ENCODE measurements around the gene KRTAP5-11.
"Not testable (repeated sequence)": the region's sequence is repeated elsewhere in the genome, so short reads cannot be mapped to it uniquely, and the experiment has no call there.

KRTAP5-11 gene, protein sequence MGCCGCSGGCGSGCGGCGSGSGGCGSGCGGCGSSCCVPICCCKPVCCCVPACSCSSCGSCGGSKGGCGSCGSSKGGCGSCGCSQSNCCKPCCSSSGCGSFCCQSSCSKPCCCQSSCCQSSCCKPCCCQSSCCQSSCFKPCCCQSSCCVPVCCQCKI

DNA sequence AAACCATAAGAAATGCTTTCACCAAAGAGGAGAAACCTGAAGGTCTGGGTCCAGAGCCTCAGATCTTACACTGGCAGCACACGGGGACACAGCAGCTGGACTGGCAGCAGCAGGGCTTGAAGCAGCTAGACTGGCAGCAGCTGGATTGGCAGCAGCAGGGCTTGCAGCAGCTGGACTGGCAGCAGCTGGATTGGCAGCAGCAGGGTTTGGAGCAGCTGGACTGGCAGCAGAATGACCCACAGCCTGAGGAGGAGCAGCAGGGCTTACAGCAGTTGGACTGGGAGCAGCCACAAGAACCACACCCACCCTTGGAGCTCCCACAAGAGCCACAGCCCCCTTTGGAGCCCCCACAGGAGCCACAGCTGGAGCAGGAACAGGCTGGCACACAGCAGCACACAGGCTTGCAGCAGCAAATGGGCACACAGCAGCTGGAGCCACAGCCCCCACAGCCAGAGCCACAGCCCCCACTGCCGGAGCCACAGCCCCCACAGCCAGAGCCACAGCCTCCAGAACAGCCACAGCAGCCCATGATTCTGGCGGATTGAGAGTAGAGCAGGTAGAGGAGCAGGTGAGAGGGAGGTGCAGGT, at the start of gene KRTAP5-11:
TSS of gene KRTAP5-11 (minus strand) at position 567 of the 587 bp plus-strand sequence. CDS start at position 529, 38 bp downstream.
- no peak for TF ChIP-seq CTCF (conservative IDR thresholded peaks at IDR 0.05; ENCODE audit: low read length)
- DNase-seq (ENCODE audit: low read depth), result no peak
- H3K4me3 ChIP-seq (ENCODE audit: low read length), result no peak within 1 kb of the TSS

GRCh38 chr11:71631551-71631950, 48.9 kb upstream of the KRTAP5-11 start:
- not testable (repeated sequence) for H3K4me3 ChIP-seq (ENCODE audit: low read length); DNase-seq (ENCODE audit: low read depth)

- DNase-seq (ENCODE audit: low read depth); H3K4me3 ChIP-seq (ENCODE audit: low read length): not testable (repeated sequence)
Observed at GRCh38 chr11:71630071-71630470, 47.4 kb upstream of the KRTAP5-11 start.

DNA sequence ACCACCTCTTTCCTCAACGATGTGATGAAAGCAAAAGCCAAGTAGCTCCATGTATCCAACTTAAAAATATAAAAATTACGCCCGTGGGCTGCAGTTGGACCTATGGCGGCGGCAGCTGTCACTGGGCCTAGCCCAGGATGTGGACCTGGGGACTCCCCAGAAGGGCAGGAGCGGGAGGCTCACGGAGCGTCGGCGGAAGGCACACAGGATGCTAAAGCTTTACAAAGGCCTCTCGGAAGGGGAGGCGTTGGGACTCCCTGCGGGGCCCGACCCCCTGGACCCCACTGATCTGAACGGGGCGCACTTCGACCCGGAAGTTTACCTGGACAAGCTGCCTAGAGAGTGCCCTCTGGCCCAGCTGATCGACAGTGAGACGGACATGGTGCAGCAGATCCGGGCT, 46.3 kb upstream of the KRTAP5-11 start:
- not testable (repeated sequence) for DNase-seq (ENCODE audit: low read depth); H3K4me3 ChIP-seq (ENCODE audit: low read length)

- not testable (repeated sequence) for H3K4me3 ChIP-seq (ENCODE audit: low read length); DNase-seq (ENCODE audit: low read depth)
Observed at GRCh38 chr11:71623226-71623625, 40.6 kb upstream of the KRTAP5-11 start.

GRCh38 chr11:71622561-71622960, 39.9 kb upstream of the KRTAP5-11 start:
- H3K4me3 ChIP-seq (ENCODE audit: low read length); DNase-seq (ENCODE audit: low read depth): not testable (repeated sequence)

GRCh38 chr11:71615003-71615402, 32.3 kb upstream of the KRTAP5-11 start:
- not testable (repeated sequence) for DNase-seq (ENCODE audit: low read depth); H3K4me3 ChIP-seq (ENCODE audit: low read length)

DNA sequence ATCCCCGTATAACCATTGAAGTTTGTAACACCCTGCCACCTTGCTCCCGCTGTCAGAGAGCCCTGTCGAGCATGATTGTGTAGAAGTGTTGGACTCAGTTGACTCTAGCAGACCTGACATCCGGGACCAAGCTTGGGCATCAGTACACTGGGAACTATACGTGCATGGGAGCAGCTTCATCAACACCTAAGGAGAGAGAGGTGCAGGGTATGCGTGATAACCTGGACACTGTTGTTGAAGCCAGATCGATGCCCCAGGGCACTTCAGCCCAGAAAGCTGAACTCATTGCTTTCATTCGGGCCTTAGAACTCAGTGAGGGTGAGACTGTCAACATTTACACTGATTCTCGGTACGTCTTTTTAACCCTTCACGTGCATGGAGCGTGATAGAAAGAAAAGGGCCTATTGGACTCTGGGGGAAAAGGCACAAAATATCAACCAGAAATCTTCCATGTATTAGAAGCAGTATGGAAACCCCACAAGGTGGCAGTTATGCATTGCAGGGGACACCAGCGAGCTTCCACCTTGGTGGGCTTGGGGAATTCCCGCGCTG, 31.8 kb upstream of the KRTAP5-11 start:
- not testable (repeated sequence) for DNase-seq (ENCODE audit: low read depth); H3K4me3 ChIP-seq (ENCODE audit: low read length)

GRCh38 chr11:71613931-71614330, 31.3 kb upstream of the KRTAP5-11 start:
- not testable (repeated sequence) for H3K4me3 ChIP-seq (ENCODE audit: low read length); DNase-seq (ENCODE audit: low read depth)

DNA sequence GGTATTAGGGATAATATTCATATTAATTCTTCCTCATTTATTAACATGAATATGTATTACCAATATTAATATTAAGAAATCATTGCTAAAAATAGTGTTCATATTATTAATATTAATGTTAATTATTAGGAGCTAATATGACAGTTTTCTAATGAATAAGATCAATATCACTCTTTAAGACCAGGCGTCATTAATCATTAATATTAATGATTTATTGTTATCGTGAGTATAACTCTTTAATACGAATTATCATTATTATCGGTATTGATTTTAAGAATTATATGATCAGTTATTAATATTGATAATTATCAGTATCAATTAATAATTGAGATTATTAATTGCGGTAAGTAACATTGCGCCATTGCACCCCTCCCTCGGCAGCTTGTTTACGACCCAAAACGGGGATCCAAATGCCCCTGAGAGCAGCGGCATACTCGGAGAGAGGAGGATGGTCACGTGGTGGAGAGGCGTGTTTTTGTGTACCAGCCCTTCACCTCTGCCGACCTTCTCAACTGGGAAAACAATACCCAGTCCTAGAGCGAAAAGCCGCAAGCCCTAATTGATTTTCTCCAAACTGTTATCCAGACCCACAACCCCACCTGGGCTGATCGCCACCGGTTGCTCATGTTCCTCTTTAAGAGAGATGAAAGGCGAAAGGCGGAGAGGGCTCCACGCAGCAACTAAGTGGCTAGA, 28.7 kb upstream of the KRTAP5-11 start:
- not testable (repeated sequence) for DNase-seq (ENCODE audit: low read depth); H3K4me3 ChIP-seq (ENCODE audit: low read length)

- DNase-seq (ENCODE audit: low read depth); H3K4me3 ChIP-seq (ENCODE audit: low read length): not testable (repeated sequence)
Observed at GRCh38 chr11:71608272-71608671, 25.6 kb upstream of the KRTAP5-11 start.

DNA sequence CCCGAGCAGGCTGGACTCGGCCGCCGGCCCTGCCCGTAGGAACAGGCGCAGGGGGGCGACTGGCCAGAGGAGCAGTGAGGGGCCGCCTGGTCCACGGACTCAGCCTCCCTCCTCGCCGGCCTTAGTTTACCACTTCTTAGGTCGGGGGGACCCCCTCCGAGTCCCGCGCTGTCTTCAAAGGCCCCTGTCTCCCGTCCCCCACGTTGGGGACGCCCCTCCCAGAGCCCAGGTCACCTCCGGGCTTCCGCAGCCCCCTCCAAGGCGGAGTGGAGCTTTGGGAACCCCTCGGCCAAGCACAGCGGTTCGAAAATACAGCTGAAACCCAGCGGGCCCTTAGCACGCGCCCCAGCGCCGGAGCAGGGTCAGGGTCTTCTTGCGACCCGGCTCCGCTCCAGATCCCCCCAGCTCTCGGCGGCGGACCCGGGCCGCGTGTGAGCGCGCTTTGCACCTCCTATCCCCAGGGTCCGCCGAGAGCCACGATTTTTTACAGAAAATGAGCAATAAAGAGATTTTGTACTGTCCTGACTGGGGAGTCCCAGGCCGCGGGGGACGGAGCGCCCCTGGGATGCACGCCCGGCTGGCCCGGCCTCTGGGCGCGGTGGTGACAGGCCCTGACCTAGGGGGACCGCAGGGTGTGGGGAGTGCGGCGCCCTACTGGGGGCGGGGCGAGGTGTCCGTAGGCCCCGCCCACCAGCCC, 25.0 kb upstream of the KRTAP5-11 start:
- DNase-seq (ENCODE audit: low read depth); H3K4me3 ChIP-seq (ENCODE audit: low read length): not testable (repeated sequence)

- DNase-seq (ENCODE audit: low read depth); H3K4me3 ChIP-seq (ENCODE audit: low read length): not testable (repeated sequence)
Observed at GRCh38 chr11:71606853-71607519, 24.3 kb upstream of the KRTAP5-11 start.

Data from AG10803 (cell line).